DMS153 treated with DMSO at 0.1 percent for 48 hours (cell line): ENCODE measurements around the gene PCIF1.
A peak's percentile ranks its signal among the peaks of the same experiment; 100 is the strongest.
"Not testable (repeated sequence)": the region's sequence is repeated elsewhere in the genome, so short reads cannot be mapped to it uniquely, and the experiment has no call there.

Experiments used
- DNase-seq: peaks from one replicate; lab custom pipeline; 2025; ENCODE audit not compliant: unreplicated experiment; lab: John Stamatoyannopoulos, UW

Gene PCIF1

GRCh38 chr20:45946149-45946970 is 11.9 kb downstream of the PCIF1 start:
- no peak for DNase-seq

GRCh38 chr20:45947110-45947866 is 12.8 kb downstream of the PCIF1 start:
- DNase-seq = no peak

- DNase-seq = no peak
Measured at GRCh38 chr20:45948261-45948733, 13.8 kb downstream of the PCIF1 start.

GRCh38 chr20:45948742-45949541 is 14.5 kb downstream of the PCIF1 start:
- no peak for DNase-seq

- DNase-seq = no peak
Measured at GRCh38 chr20:45949542-45950329, 15.3 kb downstream of the PCIF1 start.

- DNase-seq = no peak
Measured at GRCh38 chr20:45950330-45950646, 15.8 kb downstream of the PCIF1 start.

- DNase-seq = no peak
Measured at GRCh38 chr20:45951925-45952834, 17.7 kb downstream of the PCIF1 start.

GRCh38 chr20:45952861-45953260 is 18.4 kb downstream of the PCIF1 start:
- DNase-seq = no peak

- DNase-seq = no peak
Measured at GRCh38 chr20:45953672-45954071, 19.2 kb downstream of the PCIF1 start.

GRCh38 chr20:45956326-45956725 is 21.8 kb downstream of the PCIF1 start:
- DNase-seq = not testable (repeated sequence)

GRCh38 chr20:45957021-45957941 is 22.8 kb downstream of the PCIF1 start:
- DNase-seq = no peak

GRCh38 chr20:45958593-45958992 is 24.1 kb downstream of the PCIF1 start:
- no peak for DNase-seq

GRCh38 chr20:45959126-45959525 is 24.6 kb downstream of the PCIF1 start:
- no peak for DNase-seq

- DNase-seq = no peak
Measured at GRCh38 chr20:45959956-45960630, 25.6 kb downstream of the PCIF1 start.

- no peak for DNase-seq
Measured at GRCh38 chr20:45962031-45962755, 27.7 kb downstream of the PCIF1 start.

- peak; percentile 24 for DNase-seq
Measured at GRCh38 chr20:45963059-45964005, 28.8 kb downstream of the PCIF1 start.
